ENCODE measurements around the gene TECR. TPM values are rescaled to one million over a fixed set of nuclear protein-coding genes. Genes with fewer than 3 reads are reported as not detected.

Gene TECR
- polyA plus RNA-seq, 1 donor from 2014 or later, result 31.4 TPM

DNA sequence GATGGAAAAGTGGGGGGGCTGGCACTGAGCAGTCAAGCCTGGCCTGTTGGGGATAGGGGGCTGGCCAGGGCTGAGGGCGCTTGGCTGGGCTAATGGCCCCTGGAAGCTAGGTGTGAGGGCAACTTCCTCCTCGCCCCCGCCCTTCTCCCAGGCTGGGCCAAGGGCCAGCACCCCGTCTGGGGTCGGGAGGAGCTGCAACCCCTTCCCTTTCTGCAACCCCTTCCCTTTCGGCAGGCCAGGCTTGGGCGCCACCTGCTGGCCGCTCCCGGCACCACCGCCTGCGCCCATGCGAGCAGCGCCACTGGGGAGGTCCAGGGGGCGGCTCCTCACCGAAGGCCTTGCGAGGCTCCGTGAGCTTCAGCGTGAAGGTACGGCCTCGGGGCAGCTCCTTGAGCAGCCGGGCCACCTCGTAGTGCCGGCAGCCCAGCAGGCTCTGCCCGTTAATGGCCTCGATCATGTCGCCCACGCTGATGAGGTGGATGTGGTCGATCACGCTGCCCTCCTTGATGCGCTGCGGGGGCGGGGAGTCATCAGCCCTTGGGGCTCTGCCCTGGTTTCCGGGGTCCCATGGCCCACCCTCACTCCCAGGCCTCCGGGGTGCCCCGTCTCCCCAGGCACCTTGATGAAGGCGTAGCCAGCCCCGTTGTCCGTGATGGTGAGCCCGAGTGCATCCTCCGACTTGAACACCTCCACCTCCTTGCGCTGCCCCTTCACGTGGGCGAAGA is 49.3 kb upstream of the TECR start (continued):
- TF ChIP-seq, protein P1, sequence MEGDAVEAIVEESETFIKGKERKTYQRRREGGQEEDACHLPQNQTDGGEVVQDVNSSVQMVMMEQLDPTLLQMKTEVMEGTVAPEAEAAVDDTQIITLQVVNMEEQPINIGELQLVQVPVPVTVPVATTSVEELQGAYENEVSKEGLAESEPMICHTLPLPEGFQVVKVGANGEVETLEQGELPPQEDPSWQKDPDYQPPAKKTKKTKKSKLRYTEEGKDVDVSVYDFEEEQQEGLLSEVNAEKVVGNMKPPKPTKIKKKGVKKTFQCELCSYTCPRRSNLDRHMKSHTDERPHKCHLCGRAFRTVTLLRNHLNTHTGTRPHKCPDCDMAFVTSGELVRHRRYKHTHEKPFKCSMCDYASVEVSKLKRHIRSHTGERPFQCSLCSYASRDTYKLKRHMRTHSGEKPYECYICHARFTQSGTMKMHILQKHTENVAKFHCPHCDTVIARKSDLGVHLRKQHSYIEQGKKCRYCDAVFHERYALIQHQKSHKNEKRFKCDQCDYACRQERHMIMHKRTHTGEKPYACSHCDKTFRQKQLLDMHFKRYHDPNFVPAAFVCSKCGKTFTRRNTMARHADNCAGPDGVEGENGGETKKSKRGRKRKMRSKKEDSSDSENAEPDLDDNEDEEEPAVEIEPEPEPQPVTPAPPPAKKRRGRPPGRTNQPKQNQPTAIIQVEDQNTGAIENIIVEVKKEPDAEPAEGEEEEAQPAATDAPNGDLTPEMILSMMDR (IDR thresholded peaks at IDR 0.05; ENCODE audit: poor library complexity, severe bottlenecking), result peak; percentile 82
- TF ChIP-seq RAD21 (conservative IDR thresholded peaks at IDR 0.05), result peak; percentile 66

DNA sequence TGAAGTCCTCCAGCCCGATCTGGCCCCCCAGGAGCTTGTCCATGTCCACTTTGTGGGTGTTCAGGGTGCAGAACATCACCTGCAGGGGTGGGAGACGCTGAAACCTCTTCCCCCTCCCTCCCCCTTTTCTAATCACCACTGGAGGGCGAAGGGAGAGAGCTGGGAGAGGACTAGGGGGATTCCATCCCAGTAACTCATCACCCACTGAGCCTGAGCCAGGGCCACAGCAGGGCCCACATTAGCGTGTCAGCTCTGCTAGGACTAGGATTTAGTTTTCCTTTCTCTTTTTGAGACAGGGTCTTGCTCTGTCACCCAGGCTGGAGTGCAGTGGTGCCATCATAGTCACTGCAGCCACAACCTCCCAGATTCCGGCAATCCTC is 48.7 kb upstream of the TECR start:
- Histone ChIP-seq H3K4me2 (ENCODE audit: low read length) (no peak overlapping the region), H3K27ac (ENCODE audit: low read length) (no peak overlapping the region), H3K4me3 (ENCODE audit: low read length) (no peak overlapping the region), H4K20me1 (ENCODE audit: insufficient read depth) (no peaks in the 10 kb centered on the region), H2AFZ (ENCODE audit: low read depth, low read length) (no peak overlapping the region), H3K9me2 (ENCODE audit: insufficient read depth, low read length) (no peaks in the 10 kb centered on the region), H3F3A (ENCODE audit: insufficient read depth, low read length, poor library complexity, severe bottlenecking) (no peaks in the 10 kb centered on the region), H3K27me3 (ENCODE audit: insufficient read depth, low read depth, low read length) (no peaks in the 10 kb centered on the region), H3K9ac (ENCODE audit: low read length) (no peak overlapping the region), H3K36me3 (ENCODE audit: insufficient read depth, low read length) (no peaks in the 10 kb centered on the region), H3K9me3 (ENCODE audit: low read length) (no peaks in the 10 kb centered on the region), H3K79me2 (replicated peaks; ENCODE audit: insufficient read depth, low read length) (no peaks in the 10 kb centered on the region)
- TF ChIP-seq EZH2 (IDR thresholded peaks at IDR 0.05; ENCODE audit: borderline replicate concordance, insufficient read depth, low read length, poor library complexity, severe bottlenecking) (no peak), POLR2AphosphoS5 (IDR thresholded peaks at IDR 0.05) (no peak), MXI1 (conservative IDR thresholded peaks at IDR 0.05; ENCODE audit: poor library complexity, severe bottlenecking) (no peak), TAF1 (IDR thresholded peaks at IDR 0.05; ENCODE audit: low read depth) (no peak), EP300 (conservative IDR thresholded peaks at IDR 0.05; ENCODE audit: poor library complexity, severe bottlenecking) (no peak), RAD21 (conservative IDR thresholded peaks at IDR 0.05) (no peak), SMC3 (conservative IDR thresholded peaks at IDR 0.05; ENCODE audit: poor library complexity) (no peak)
- TF ChIP-seq, protein P1 (IDR thresholded peaks at IDR 0.05; ENCODE audit: poor library complexity, severe bottlenecking), result no peak
- TF ChIP-seq, protein P2, sequence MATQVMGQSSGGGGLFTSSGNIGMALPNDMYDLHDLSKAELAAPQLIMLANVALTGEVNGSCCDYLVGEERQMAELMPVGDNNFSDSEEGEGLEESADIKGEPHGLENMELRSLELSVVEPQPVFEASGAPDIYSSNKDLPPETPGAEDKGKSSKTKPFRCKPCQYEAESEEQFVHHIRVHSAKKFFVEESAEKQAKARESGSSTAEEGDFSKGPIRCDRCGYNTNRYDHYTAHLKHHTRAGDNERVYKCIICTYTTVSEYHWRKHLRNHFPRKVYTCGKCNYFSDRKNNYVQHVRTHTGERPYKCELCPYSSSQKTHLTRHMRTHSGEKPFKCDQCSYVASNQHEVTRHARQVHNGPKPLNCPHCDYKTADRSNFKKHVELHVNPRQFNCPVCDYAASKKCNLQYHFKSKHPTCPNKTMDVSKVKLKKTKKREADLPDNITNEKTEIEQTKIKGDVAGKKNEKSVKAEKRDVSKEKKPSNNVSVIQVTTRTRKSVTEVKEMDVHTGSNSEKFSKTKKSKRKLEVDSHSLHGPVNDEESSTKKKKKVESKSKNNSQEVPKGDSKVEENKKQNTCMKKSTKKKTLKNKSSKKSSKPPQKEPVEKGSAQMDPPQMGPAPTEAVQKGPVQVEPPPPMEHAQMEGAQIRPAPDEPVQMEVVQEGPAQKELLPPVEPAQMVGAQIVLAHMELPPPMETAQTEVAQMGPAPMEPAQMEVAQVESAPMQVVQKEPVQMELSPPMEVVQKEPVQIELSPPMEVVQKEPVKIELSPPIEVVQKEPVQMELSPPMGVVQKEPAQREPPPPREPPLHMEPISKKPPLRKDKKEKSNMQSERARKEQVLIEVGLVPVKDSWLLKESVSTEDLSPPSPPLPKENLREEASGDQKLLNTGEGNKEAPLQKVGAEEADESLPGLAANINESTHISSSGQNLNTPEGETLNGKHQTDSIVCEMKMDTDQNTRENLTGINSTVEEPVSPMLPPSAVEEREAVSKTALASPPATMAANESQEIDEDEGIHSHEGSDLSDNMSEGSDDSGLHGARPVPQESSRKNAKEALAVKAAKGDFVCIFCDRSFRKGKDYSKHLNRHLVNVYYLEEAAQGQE (IDR thresholded peaks at IDR 0.05; ENCODE audit: borderline replicate concordance), result no peak
